H9 (cell line): ENCODE measurements around the gene HPGD. TPM values are rescaled to one million over a fixed set of nuclear protein-coding genes. Genes with fewer than 3 reads are reported as not detected.

Source experiments
- DNase-seq: peaks from one replicate; pipeline ENCODE4 v3.0.0-alpha.2; 2017
- H2AFZ ChIP-seq: one replicate; pipeline ENCODE4 v1.6.1; 2013; ENCODE audit warnings: mild to moderate bottlenecking, low read length, control low read depth, moderate library complexity
- H2AK5ac ChIP-seq: 2 replicates; pipeline ENCODE4 v1.6.1; 2013; ENCODE audit warnings: low read length, control low read depth, mixed read lengths; ENCODE audit not compliant: insufficient read length
- H2BK120ac ChIP-seq: one replicate; pipeline ENCODE4 v1.6.1; 2013; ENCODE audit warnings: low read depth, mild to moderate bottlenecking, low read length, control low read depth, inconsistent platforms; ENCODE audit not compliant: poor library complexity, severe bottlenecking
- H2BK12ac ChIP-seq: 2 replicates; pipeline ENCODE4 v1.6.1; 2013; ENCODE audit warnings: low read length, control low read depth, mixed read lengths, low read depth; ENCODE audit not compliant: insufficient read length
- H2BK15ac ChIP-seq: 2 replicates; pipeline ENCODE4 v1.6.1; 2013; ENCODE audit warnings: low read depth, low read length, control low read depth
- H2BK20ac ChIP-seq: one replicate; pipeline ENCODE4 v1.6.1; 2013; ENCODE audit warnings: low read depth, mild to moderate bottlenecking, low read length, control low read depth, inconsistent platforms; ENCODE audit not compliant: poor library complexity, severe bottlenecking
- H2BK5ac ChIP-seq: 2 replicates; pipeline ENCODE4 v1.6.1; 2013; ENCODE audit warnings: low read length, control low read depth, mixed read lengths; ENCODE audit not compliant: insufficient read length
- H3K14ac ChIP-seq: 2 replicates; pipeline ENCODE4 v1.6.1; 2013; ENCODE audit warnings: low read length, control low read depth; ENCODE audit not compliant: insufficient read depth
- H3K18ac ChIP-seq: 2 replicates; pipeline ENCODE4 v1.6.1; 2013; ENCODE audit warnings: low read depth, mild to moderate bottlenecking, mixed read lengths, low read length, control low read depth; ENCODE audit not compliant: insufficient read length
- H3K23ac ChIP-seq: 2 replicates; pipeline ENCODE4 v1.6.1; 2013; ENCODE audit warnings: low read length, control low read depth, mixed read lengths, low read depth; ENCODE audit not compliant: insufficient read length
- H3K23me2 ChIP-seq: 2 replicates; pipeline ENCODE4 v1.6.1; 2013; ENCODE audit warnings: low read depth, mild to moderate bottlenecking, mixed read lengths, low read length, control low read depth; ENCODE audit not compliant: insufficient read length, poor library complexity, severe bottlenecking
- H3K27ac ChIP-seq: 2 replicates; pipeline ENCODE4 v1.5.1; 2013; ENCODE audit warnings: low read length, control low read depth, mixed read lengths, low read depth; ENCODE audit not compliant: insufficient read length
- H3K27me3 ChIP-seq: 2 replicates; pipeline ENCODE4 v1.6.1; 2013; ENCODE audit warnings: low read length, control low read depth, inconsistent platforms; ENCODE audit not compliant: insufficient read depth
- H3K4ac ChIP-seq: 2 replicates; pipeline ENCODE4 v1.6.1; 2013; ENCODE audit warnings: low read depth, mild to moderate bottlenecking, control low read depth, inconsistent platforms, low read length, moderate library complexity
- H3K4me1 ChIP-seq: 2 replicates; pipeline ENCODE4 v1.6.1; 2013; ENCODE audit warnings: low read length, control low read depth, inconsistent platforms; ENCODE audit not compliant: insufficient read depth
- H3K4me2 ChIP-seq: 2 replicates; pipeline ENCODE4 v1.6.1; 2013; ENCODE audit warnings: low read length, control low read depth, mixed read lengths; ENCODE audit not compliant: insufficient read length, insufficient read depth
- H3K56ac ChIP-seq: 2 replicates; pipeline ENCODE4 v1.6.1; 2013; ENCODE audit warnings: low read depth, mild to moderate bottlenecking, mixed read lengths, low read length, control low read depth; ENCODE audit not compliant: insufficient read length
- H3K79me1 ChIP-seq: 2 replicates; pipeline ENCODE4 v1.6.1; 2013; ENCODE audit warnings: low read depth, mild to moderate bottlenecking, moderate library complexity, low read length, control low read depth, inconsistent platforms; ENCODE audit not compliant: insufficient read depth, poor library complexity, severe bottlenecking
- H3K79me2 ChIP-seq: 2 replicates; pipeline ENCODE4 v1.6.1; 2013; ENCODE audit warnings: low read length, control low read depth, inconsistent platforms; ENCODE audit not compliant: insufficient read depth
- H3K9ac ChIP-seq: 2 replicates; pipeline ENCODE4 v1.6.1; 2013; ENCODE audit warnings: low read length, control low read depth, mixed read lengths; ENCODE audit not compliant: insufficient read length; ENCODE audit errors: extremely low read depth
- H3K9me3 ChIP-seq: one replicate; pipeline ENCODE4 v1.6.1; 2013; ENCODE audit warnings: low read depth, low read length, inconsistent platforms; ENCODE audit not compliant: control insufficient read depth
- H3T11ph ChIP-seq: one replicate; pipeline ENCODE4 v1.6.1; 2013; ENCODE audit warnings: mild to moderate bottlenecking, low read length, control low read depth, inconsistent platforms
- H4K20me1 ChIP-seq: one replicate; pipeline ENCODE4 v1.6.1; 2013; ENCODE audit not compliant: control insufficient read depth, insufficient read length, insufficient read depth
- H4K5ac ChIP-seq: 2 replicates; pipeline ENCODE4 v1.6.1; 2013; ENCODE audit warnings: low read depth, mild to moderate bottlenecking, mixed read lengths, low read length, control low read depth; ENCODE audit not compliant: insufficient read length
- H4K8ac ChIP-seq: replicated peaks from 2 replicates; pipeline ENCODE4 v1.6.1; 2013; ENCODE audit warnings: low read length, control low read depth, mixed read lengths, low read depth; ENCODE audit not compliant: insufficient read length
- H4K91ac ChIP-seq: 2 replicates; pipeline ENCODE4 v1.6.1; 2013; ENCODE audit warnings: low read depth, mild to moderate bottlenecking, moderate library complexity, mixed read lengths, low read length, control low read depth; ENCODE audit not compliant: insufficient read length
- H3K27ac Mint-ChIP-seq, 3 experiments: 2 replicates in 2 of 3; 3 replicates in 1 of 3; pipeline ENCODE4 v1.8.0; 2020 to 2021; ENCODE audit warnings: mixed read lengths in 3 of 3, mild to moderate bottlenecking in 1 of 3, moderate library complexity in 1 of 3
- H3K27me3 Mint-ChIP-seq: 2 replicates; pipeline ENCODE4 v1.8.0; 2021; ENCODE audit warnings: low read depth, mild to moderate bottlenecking, moderate library complexity, mixed read lengths
- H3K36me3 Mint-ChIP-seq, 3 experiments: 2 replicates in 2 of 3; 3 replicates in 1 of 3; pipeline ENCODE4 v1.8.0; 2020 to 2021; ENCODE audit warnings: low read depth in 3 of 3, mixed read lengths in 3 of 3; ENCODE audit not compliant: insufficient read depth in 1 of 3
- H3K4me1 Mint-ChIP-seq, 2 experiments: 2 replicates each; pipeline ENCODE4 v1.8.0; 2020; ENCODE audit warnings: mixed read lengths in 2 of 2
- H3K4me3 Mint-ChIP-seq, 2 experiments: 2 replicates in 1 of 2; 3 replicates in 1 of 2; pipeline ENCODE4 v1.8.0; 2020 to 2021; ENCODE audit warnings: mild to moderate bottlenecking in 2 of 2, mixed read lengths in 2 of 2, moderate library complexity in 1 of 2
- H3K9me3 Mint-ChIP-seq, 2 experiments: 2 replicates in 1 of 2; 3 replicates in 1 of 2; pipeline ENCODE4 v1.8.0; 2020; ENCODE audit warnings: mild to moderate bottlenecking in 2 of 2, mixed read lengths in 2 of 2, moderate library complexity in 1 of 2
- WGBS: extraction: QIAGEN DNeasy Blood & Tissue Kit; methylation state at CpG from one replicate; pipeline ENCODE4 v1.1.7; 2013; ENCODE audit warnings: missing lambda C conversion rate, low lambda C conversion rate, mixed read lengths; ENCODE audit not compliant: insufficient read length; ENCODE audit errors: extremely low coverage; 5-methylcytosine and 5-hydroxymethylcytosine counted together
- total RNA-seq: library from RNA; stranded (reverse); gene quantifications from 2 replicates; pipeline ENCODE4 v1.2.1, GENCODE V29; 2021
- TF ChIP-seq, protein P1 (sequence below): fragments of 200-600 bp; sonication (generic); conservative IDR thresholded peaks from 3 replicates; pipeline ENCODE4 v1.8.0; 2021; ENCODE audit warnings: antibody characterized with exemption, mild to moderate bottlenecking

HPGD gene
- total RNA-seq, 1 experiment from 2014 or later = 16.8 TPM

DNA sequence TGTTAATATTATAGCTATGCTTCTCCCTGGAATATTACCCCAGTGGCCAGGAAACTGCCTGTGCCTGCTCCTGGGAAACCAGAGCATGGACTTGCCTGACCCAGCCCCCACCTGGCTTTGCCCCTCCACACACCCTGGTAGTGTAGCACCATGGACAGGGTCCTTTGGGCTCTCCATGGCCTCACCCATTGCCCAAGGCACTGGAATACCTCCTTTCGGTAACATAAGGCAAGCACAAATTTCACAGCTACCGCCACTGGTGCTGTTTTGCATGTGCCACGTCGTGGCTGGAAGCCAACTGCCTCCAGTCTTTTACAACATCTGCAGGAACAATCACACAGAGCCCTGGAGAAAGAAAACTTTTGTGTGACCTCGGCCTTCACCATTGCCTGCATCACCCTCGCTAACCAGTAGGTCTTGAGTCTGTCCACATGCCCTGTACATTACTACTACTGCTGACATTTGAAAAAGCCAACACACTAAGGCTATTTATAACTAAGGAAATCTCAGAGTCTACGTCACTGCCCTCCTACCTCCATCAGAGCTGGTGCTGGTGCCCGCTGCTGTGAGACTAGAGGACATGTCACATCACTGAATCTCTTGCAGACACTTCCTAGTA, 47.7 kb downstream of the HPGD start:
- Histone ChIP-seq H2BK5ac (no peak overlapping the region), H2AK5ac (no peak overlapping the region), H2BK15ac (no peak overlapping the region), H4K91ac (no peak overlapping the region), H3K9me3 (no peaks in the 10 kb centered on the region), H3K79me2 (no peaks in the 10 kb centered on the region), H4K5ac (no peak overlapping the region), H3K23ac (no peak overlapping the region), H3K4me1 (no peaks in the 10 kb centered on the region), H3K23me2 (no peaks in the 10 kb centered on the region), H3K56ac (no peak overlapping the region), H3K18ac (no peak overlapping the region), H3K27ac (no peak overlapping the region), H3K4ac (no peak overlapping the region), H2BK20ac (no peak overlapping the region), H2AFZ (no peak overlapping the region), H4K8ac (no peak overlapping the region), H3K27me3 (no peaks in the 10 kb centered on the region), H3K9ac (no peak overlapping the region), H3K79me1 (no peaks in the 10 kb centered on the region), H4K20me1 (no peaks in the 10 kb centered on the region), H2BK120ac (no peak overlapping the region), H3K14ac (no peak overlapping the region), H3T11ph (no peak overlapping the region), H3K4me2 (no peak overlapping the region), H2BK12ac (no peak overlapping the region)
- TF ChIP-seq, protein P1, sequence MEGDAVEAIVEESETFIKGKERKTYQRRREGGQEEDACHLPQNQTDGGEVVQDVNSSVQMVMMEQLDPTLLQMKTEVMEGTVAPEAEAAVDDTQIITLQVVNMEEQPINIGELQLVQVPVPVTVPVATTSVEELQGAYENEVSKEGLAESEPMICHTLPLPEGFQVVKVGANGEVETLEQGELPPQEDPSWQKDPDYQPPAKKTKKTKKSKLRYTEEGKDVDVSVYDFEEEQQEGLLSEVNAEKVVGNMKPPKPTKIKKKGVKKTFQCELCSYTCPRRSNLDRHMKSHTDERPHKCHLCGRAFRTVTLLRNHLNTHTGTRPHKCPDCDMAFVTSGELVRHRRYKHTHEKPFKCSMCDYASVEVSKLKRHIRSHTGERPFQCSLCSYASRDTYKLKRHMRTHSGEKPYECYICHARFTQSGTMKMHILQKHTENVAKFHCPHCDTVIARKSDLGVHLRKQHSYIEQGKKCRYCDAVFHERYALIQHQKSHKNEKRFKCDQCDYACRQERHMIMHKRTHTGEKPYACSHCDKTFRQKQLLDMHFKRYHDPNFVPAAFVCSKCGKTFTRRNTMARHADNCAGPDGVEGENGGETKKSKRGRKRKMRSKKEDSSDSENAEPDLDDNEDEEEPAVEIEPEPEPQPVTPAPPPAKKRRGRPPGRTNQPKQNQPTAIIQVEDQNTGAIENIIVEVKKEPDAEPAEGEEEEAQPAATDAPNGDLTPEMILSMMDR = no peak
- Mint-ChIP-seq H3K4me1 (no peaks in the 10 kb centered on the region), H3K9me3 (peaks cover 0 to 2% of the 10 kb centered on the region in 2 experiments; a peak in 1 of 5 replicates), H3K27ac (peak overlapping the region in 1 of 3 experiments; percentile 82; a peak in 1 of 7 replicates), H3K27me3 (no peaks in the 10 kb centered on the region), H3K36me3 (no peaks in the 10 kb centered on the region), H3K4me3 (no peak overlapping the region)
- no CpG with 5 or more reads among the region's 8 CpGs for WGBS
- DNase-seq = peak; percentile 35
